ENCODE data around the gene MYO5A. TPM values are rescaled to one million over a fixed set of nuclear protein-coding genes. Genes with fewer than 3 reads are reported as not detected.

MYO5A gene
- total and polyA plus RNA-seq, 2 donors = 8.7 to 10.2 TPM

DNA sequence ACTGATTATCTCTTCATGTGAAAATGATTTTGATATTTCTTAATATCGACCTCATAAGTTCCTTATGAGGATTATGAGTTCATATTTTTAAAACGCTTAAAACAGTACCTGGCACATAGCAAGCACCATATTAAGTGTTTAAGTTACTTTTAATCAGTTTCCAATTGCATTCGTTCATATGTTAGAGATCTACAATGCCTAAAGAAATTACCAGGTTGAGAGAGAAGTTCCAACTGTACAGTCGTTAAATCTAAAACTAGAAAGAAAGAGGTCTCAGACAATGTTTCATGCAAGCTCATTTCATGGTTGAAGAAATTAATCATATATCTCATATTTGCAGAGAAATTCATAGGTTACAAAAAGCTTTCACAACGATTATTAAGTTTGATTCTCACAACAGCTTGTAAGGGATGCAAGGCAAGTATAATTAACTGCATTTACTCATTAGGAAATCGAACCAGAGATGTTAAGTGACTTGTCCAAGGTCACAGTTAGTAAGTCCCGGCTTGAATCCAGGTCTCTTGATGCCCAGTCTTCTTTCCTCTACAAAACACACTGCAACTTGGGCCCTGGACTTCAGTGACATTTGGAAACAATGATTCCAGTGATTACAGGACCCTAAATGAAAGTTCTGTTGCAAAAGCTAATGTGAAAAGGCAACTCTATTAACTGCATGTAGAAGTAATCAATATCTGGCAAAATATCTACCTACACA is 1.3 kb downstream of the MYO5A start:
- Histone ChIP-seq H3K27me3 (ENCODE audit: control insufficient read depth in 2 of 2, insufficient read depth in 1 of 2, low read length in 1 of 2) (peaks cover 0 to 31% of the 10 kb centered on the region in 2 donors), H3K36me3 (ENCODE audit: control insufficient read depth in 2 of 2, insufficient read depth in 2 of 2, low read length in 1 of 2) (no peaks in the 10 kb centered on the region), H3K9me3 (ENCODE audit: control insufficient read depth in 2 of 2, insufficient read depth in 1 of 2, low read length in 1 of 2) (no peaks in the 10 kb centered on the region), H3K4me3 (ENCODE audit: low read length in 2 of 2) (peak overlapping the region in 1 of 2 donors; percentile 82), H3K27ac (ENCODE audit: low read depth in 1 of 2, low read length in 1 of 2) (no peak overlapping the region), H3K4me1 (ENCODE audit: control insufficient read depth in 2 of 2, insufficient read depth in 2 of 2, low read length in 2 of 2) (peaks cover 6 to 11% of the 10 kb centered on the region in 2 donors)
- WGBS = 95% methylated on average over 7 of the region's 7 CpGs
- DNase-seq (ENCODE audit: low read depth in 6 of 9, low spot score in 9 of 9) = no peak

- Histone ChIP-seq H3K9me3 (ENCODE audit: control insufficient read depth in 2 of 2, insufficient read depth in 1 of 2, low read length in 1 of 2) (no peaks in the 10 kb centered on the region), H3K4me1 (ENCODE audit: control insufficient read depth in 2 of 2, insufficient read depth in 2 of 2, low read length in 2 of 2) (peaks cover 3 to 8% of the 10 kb centered on the region in 2 donors), H3K27me3 (ENCODE audit: control insufficient read depth in 2 of 2, insufficient read depth in 1 of 2, low read length in 1 of 2) (peaks cover 0 to 12% of the 10 kb centered on the region in 2 donors), H3K27ac (ENCODE audit: low read depth in 1 of 2, low read length in 1 of 2) (no peak overlapping the region), H3K36me3 (ENCODE audit: control insufficient read depth in 2 of 2, insufficient read depth in 2 of 2, low read length in 1 of 2) (no peaks in the 10 kb centered on the region), H3K4me3 (ENCODE audit: low read length in 2 of 2) (no peak overlapping the region)
- DNase-seq (ENCODE audit: low read depth in 6 of 9, low spot score in 9 of 9) = no peak
- WGBS = 98% methylated on average over 4 of the region's 4 CpGs
These were observed 4.2 kb downstream of the MYO5A start for GRCh38 chr15:52524223-52525136.

DNA sequence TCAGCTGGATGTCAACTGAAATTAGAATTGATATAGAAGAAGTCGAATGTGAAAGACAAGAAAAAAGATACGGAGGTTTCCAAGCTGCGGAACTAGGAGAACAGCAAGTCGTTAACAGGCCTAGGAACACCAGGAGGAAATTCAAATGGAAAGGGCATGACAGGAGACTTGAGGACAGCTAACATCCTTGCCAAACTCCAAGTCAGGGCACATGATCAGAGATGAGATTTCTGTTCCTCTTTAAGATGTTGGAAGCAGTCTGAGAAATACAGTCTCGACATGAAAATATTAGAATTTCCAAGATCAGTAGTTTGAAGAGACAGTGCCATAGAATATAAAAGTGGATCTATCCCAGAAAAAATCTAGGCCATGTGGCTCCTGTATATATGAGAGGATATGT is 5.0 kb downstream of the MYO5A start:
- Histone ChIP-seq H3K4me3 (ENCODE audit: low read length in 2 of 2) (no peak overlapping the region), H3K27ac (ENCODE audit: low read depth in 1 of 2, low read length in 1 of 2) (no peak overlapping the region), H3K36me3 (ENCODE audit: control insufficient read depth in 2 of 2, insufficient read depth in 2 of 2, low read length in 1 of 2) (no peaks in the 10 kb centered on the region), H3K27me3 (ENCODE audit: control insufficient read depth in 2 of 2, insufficient read depth in 1 of 2, low read length in 1 of 2) (peaks cover 0 to 9% of the 10 kb centered on the region in 2 donors), H3K4me1 (ENCODE audit: control insufficient read depth in 2 of 2, insufficient read depth in 2 of 2, low read length in 2 of 2) (peaks cover 0 to 4% of the 10 kb centered on the region in 2 donors), H3K9me3 (ENCODE audit: control insufficient read depth in 2 of 2, insufficient read depth in 1 of 2, low read length in 1 of 2) (no peaks in the 10 kb centered on the region)
- no peak for DNase-seq (ENCODE audit: low read depth in 6 of 9, low spot score in 9 of 9)
- WGBS = 77% methylated on average over 5 of the region's 5 CpGs

DNA sequence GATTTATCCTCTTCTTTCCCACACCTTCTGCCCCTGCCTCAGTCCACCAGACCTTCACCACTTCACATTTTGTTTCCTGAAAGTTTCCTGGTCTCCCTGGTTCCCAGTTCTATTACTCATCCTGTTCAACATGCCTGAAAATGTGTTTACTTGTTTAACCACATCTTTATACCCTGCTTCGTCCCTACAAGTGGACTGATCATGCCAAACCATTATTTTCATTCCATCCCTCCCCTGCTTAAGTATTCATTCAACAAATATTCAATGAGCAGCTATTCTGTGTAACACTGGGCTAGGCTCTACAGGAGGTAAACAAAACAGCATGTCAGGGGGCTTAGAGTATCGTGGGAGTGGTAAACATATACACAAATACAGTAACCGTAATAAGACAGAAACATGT is 5.5 kb downstream of the MYO5A start:
- H3K27me3 ChIP-seq (ENCODE audit: control insufficient read depth in 2 of 2, insufficient read depth in 1 of 2, low read length in 1 of 2) = peaks cover 0 to 6% of the 10 kb centered on the region in 2 donors
- no peaks in the 10 kb centered on the region for H3K36me3 ChIP-seq (ENCODE audit: control insufficient read depth in 2 of 2, insufficient read depth in 2 of 2, low read length in 1 of 2)
- DNase-seq (ENCODE audit: low read depth in 6 of 9, low spot score in 9 of 9) = no peak
- WGBS = 95% methylated on average over 3 of the region's 3 CpGs
- H3K4me1 ChIP-seq (ENCODE audit: control insufficient read depth in 2 of 2, insufficient read depth in 2 of 2, low read length in 2 of 2) = peaks cover 0 to 2% of the 10 kb centered on the region in 2 donors
- H3K4me3 ChIP-seq (ENCODE audit: low read length in 2 of 2) = no peak overlapping the region
- H3K9me3 ChIP-seq (ENCODE audit: control insufficient read depth in 2 of 2, insufficient read depth in 1 of 2, low read length in 1 of 2) = no peaks in the 10 kb centered on the region
- H3K27ac ChIP-seq (ENCODE audit: low read depth in 1 of 2, low read length in 1 of 2) = no peak overlapping the region

- H3K4me1 ChIP-seq (ENCODE audit: control insufficient read depth in 2 of 2, insufficient read depth in 2 of 2, low read length in 2 of 2) = no peaks in the 10 kb centered on the region
- no peaks in the 10 kb centered on the region for H3K27me3 ChIP-seq (ENCODE audit: control insufficient read depth in 2 of 2, insufficient read depth in 1 of 2, low read length in 1 of 2)
- H3K4me3 ChIP-seq (ENCODE audit: low read length in 2 of 2) = no peak overlapping the region
- H3K27ac ChIP-seq (ENCODE audit: low read depth in 1 of 2, low read length in 1 of 2) = no peak overlapping the region
- no peaks in the 10 kb centered on the region for H3K36me3 ChIP-seq (ENCODE audit: control insufficient read depth in 2 of 2, insufficient read depth in 2 of 2, low read length in 1 of 2)
- no peaks in the 10 kb centered on the region for H3K9me3 ChIP-seq (ENCODE audit: control insufficient read depth in 2 of 2, insufficient read depth in 1 of 2, low read length in 1 of 2)
- WGBS = 98% methylated on average over 3 of the region's 3 CpGs
- DNase-seq (ENCODE audit: low read depth in 6 of 9, low spot score in 9 of 9) = no peak
These were observed 7.0 kb downstream of the MYO5A start for GRCh38 chr15:52521682-52522081.

- DNase-seq (ENCODE audit: low read depth in 6 of 9, low spot score in 9 of 9) = no peak
- Histone ChIP-seq H3K9me3 (ENCODE audit: control insufficient read depth in 2 of 2, insufficient read depth in 1 of 2, low read length in 1 of 2) (no peaks in the 10 kb centered on the region), H3K4me1 (ENCODE audit: control insufficient read depth in 2 of 2, insufficient read depth in 2 of 2, low read length in 2 of 2) (no peaks in the 10 kb centered on the region), H3K27ac (ENCODE audit: low read depth in 1 of 2, low read length in 1 of 2) (no peak overlapping the region), H3K36me3 (ENCODE audit: control insufficient read depth in 2 of 2, insufficient read depth in 2 of 2, low read length in 1 of 2) (no peaks in the 10 kb centered on the region), H3K4me3 (ENCODE audit: low read length in 2 of 2) (no peak overlapping the region), H3K27me3 (ENCODE audit: control insufficient read depth in 2 of 2, insufficient read depth in 1 of 2, low read length in 1 of 2) (no peaks in the 10 kb centered on the region)
These were observed 8.3 kb downstream of the MYO5A start for GRCh38 chr15:52520421-52520820.

- no peaks in the 10 kb centered on the region for H3K9me3 ChIP-seq (ENCODE audit: control insufficient read depth in 2 of 2, insufficient read depth in 1 of 2, low read length in 1 of 2)
- H3K36me3 ChIP-seq (ENCODE audit: control insufficient read depth in 2 of 2, insufficient read depth in 2 of 2, low read length in 1 of 2) = no peaks in the 10 kb centered on the region
- no peak overlapping the region for H3K27ac ChIP-seq (ENCODE audit: low read depth in 1 of 2, low read length in 1 of 2)
- WGBS = 72% methylated on average over 8 of the region's 8 CpGs
- no peak overlapping the region for H3K4me3 ChIP-seq (ENCODE audit: low read length in 2 of 2)
- no peaks in the 10 kb centered on the region for H3K27me3 ChIP-seq (ENCODE audit: control insufficient read depth in 2 of 2, insufficient read depth in 1 of 2, low read length in 1 of 2)
- no peaks in the 10 kb centered on the region for H3K4me1 ChIP-seq (ENCODE audit: control insufficient read depth in 2 of 2, insufficient read depth in 2 of 2, low read length in 2 of 2)
- no peak for DNase-seq (ENCODE audit: low read depth in 6 of 9, low spot score in 9 of 9)
These were observed 10.0 kb downstream of the MYO5A start for GRCh38 chr15:52518487-52519371.

DNA sequence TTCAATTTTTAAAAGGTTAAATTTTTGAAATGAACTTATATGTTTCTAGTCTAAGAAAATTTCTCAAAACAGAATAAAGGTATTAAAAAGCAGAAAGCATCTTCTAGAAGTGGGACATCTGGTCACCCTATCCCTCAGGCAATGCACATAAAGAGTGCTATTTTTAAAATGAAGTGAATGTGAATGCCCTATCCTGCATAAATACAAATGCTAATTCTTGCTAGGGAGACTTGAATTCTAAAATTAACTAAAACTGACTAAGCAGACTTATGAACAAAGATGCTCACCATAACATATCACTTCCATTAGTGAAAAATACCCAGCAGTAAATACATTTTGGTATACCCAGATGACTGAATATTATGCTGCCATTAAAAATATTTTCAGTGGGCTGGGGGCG is 11.7 kb downstream of the MYO5A start:
- no peak for DNase-seq (ENCODE audit: low read depth in 6 of 9, low spot score in 9 of 9)
- Histone ChIP-seq H3K27me3 (ENCODE audit: control insufficient read depth in 2 of 2, insufficient read depth in 1 of 2, low read length in 1 of 2) (no peaks in the 10 kb centered on the region), H3K36me3 (ENCODE audit: control insufficient read depth in 2 of 2, insufficient read depth in 2 of 2, low read length in 1 of 2) (no peaks in the 10 kb centered on the region), H3K9me3 (ENCODE audit: control insufficient read depth in 2 of 2, insufficient read depth in 1 of 2, low read length in 1 of 2) (no peaks in the 10 kb centered on the region), H3K4me3 (ENCODE audit: low read length in 2 of 2) (no peak overlapping the region), H3K4me1 (ENCODE audit: control insufficient read depth in 2 of 2, insufficient read depth in 2 of 2, low read length in 2 of 2) (no peaks in the 10 kb centered on the region), H3K27ac (ENCODE audit: low read depth in 1 of 2, low read length in 1 of 2) (no peak overlapping the region)
- WGBS = 96% methylated on average over 1 of the region's 1 CpG

Data from thymus (tissue), 11 donors.